GM19372 (cell line): ENCODE measurements around the gene SCRN2.

Source experiments
- ATAC-seq: cut with Tn5 transposase; IDR thresholded peaks from one replicate; pipeline ENCODE4 v1.9.1; 2021; ENCODE audit warnings: mild to moderate bottlenecking, low read depth, moderate library complexity; ENCODE audit not compliant: unreplicated experiment

SCRN2 gene

GRCh38 chr17:47847341-47848197 is 6.5 kb upstream of the SCRN2 start:
- ATAC-seq, result no peak

DNA sequence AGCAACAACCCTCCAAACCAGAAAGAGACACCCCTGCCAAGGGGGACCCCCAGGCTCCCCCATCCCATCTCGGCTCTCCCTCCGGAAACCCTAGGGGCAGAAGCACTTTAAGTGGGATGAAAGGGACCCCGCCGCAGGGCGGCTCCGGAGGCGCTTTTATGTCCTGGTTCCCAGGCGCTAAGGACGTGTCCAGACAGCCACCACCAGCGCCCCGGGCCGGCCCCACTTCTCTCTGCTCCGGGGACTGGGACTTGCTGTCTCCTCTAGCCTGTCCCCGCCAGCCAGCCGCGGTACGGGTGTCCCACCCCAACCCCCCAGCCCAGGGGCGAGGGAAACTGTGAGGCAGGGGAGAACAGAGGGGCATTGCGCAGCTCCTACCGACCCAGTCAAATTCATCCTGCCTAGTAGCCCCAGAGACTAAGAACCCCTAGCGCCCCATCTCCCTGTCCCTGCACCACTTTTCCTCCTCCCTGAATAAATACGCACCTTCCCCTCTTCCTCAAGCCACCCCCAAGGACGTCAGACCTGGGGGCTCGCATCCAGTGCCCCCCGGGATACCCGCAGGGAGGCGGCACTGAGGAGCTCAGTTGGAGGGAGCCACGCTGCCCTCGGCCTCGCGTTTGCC is 5.8 kb upstream of the SCRN2 start:
- ATAC-seq, result no peak

DNA sequence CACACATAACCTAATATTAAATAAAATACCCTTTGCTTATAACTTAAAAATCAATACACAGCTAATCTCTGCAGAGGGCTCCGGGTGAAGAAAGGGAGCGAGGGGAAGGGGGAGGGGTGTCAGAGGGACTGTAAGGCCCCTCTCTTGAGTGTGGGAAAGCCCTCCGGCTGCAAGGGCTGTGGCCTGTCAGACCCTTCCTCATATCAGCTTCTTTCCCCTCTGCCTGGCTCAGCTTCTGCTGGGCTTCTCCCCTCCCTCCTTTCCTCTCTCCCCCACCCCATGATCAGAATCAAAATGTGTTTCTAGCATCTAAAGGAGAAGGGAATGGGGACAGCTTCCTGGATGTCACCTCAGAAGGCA is 4.6 kb upstream of the SCRN2 start:
- no peak for ATAC-seq

- no peak for ATAC-seq
These were observed 4.0 kb upstream of the SCRN2 start for GRCh38 chr17:47844814-47845715.

- no peak for ATAC-seq
These were observed 3.2 kb upstream of the SCRN2 start for GRCh38 chr17:47844227-47844626.

- ATAC-seq, result no peak
These were observed 2.3 kb upstream of the SCRN2 start for GRCh38 chr17:47843391-47843730.

DNA sequence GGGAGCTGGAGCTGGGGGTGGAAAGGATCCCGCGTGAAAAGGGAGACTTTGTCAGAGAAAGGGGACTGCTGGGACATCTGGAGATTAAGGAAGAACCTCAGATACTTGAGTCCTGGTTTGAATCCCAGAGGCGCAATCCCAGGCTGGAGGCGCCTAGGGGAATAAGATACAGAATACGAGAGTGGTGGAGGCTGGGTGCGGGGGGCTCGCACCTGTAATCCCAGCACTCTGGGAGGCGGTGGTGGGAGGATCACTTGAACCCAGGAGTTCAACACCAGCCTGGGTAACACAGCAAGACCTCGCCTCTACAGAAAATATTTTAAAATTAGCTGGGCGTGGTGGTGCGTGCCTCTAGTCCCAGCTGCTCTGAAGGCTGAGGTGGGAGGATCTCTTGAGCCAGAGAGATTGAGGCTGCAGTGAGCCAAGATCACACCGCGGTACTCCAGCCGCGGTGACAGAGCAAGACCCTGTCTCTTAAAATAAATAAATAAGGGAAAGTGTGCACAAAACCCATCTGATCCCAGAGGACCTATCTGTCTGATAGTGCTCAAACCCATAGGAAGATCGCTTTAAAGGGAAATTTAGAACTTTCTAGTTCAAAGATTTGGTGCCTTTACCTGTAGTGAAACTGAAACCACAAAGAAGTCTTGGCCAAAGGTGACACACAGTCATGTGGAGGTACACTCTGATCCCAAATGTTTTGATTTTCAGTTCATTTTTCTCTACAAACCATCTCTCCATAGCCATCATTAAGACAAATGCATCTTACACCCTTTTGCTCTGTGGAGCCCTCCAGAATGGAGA is 617 bp upstream of the SCRN2 start:
- ATAC-seq, result no peak

GRCh38 chr17:47840001-47840741 is 902 bp downstream of the SCRN2 start:
- no peak for ATAC-seq

GRCh38 chr17:47839071-47839470 is 2.0 kb downstream of the SCRN2 start:
- no peak for ATAC-seq

- no peak for ATAC-seq
These were observed 2.4 kb downstream of the SCRN2 start for GRCh38 chr17:47838636-47839035.

- ATAC-seq, result no peak
These were observed 3.6 kb downstream of the SCRN2 start for GRCh38 chr17:47837401-47838039.

GRCh38 chr17:47836601-47837000 is 4.5 kb downstream of the SCRN2 start:
- ATAC-seq, result no peak

DNA sequence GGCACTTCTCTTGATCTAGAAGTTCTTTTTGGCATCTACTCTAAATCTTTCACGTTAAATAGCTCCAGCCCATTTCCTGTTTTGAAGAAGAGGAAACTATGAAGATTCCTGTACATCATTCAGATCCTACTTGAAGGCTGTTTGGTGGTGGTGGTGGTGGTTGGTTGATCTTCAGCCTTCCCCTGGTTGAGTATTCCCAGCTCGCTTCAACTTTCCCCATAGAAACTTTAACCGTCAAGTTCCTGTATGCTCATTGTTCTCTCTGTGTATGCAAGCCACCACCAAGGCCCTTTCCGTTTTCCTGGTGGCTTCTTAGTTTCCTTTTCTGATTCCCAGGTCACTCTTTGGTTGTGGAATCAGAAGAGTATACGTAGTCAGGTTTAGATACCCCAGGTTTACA is 6.3 kb downstream of the SCRN2 start:
- no peak for ATAC-seq

DNA sequence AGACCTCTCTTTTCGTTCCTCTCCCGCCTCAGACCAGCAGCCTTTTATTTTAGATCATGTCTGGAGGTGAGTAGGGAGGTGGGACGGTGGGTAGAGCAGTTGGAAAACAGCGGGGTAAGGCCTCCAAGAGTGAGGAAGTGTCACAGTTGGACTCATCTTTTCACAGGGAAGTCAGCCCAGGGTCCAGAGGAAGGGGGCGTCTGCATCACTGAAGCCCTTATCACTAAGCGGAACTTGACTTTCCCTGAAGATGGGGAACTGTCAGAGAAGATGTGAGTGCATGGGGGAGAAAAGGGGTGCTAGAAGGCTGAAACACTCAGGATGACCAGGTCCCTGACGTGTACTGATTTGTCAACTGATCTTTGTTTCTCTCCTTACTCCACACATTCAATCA is 9.1 kb downstream of the SCRN2 start:
- ATAC-seq, result no peak

GRCh38 chr17:47831003-47831933 is 9.8 kb downstream of the SCRN2 start, which contains the start of the genes LRRC46 and MRPL10:
LRRC46 (plus strand) TSS chr17:47831670; CDS start chr17:47831990, 320 bp downstream.
MRPL10 (minus strand) TSS chr17:47831541; CDS start chr17:47831511, 30 bp downstream.
- peak; percentile 85 for ATAC-seq

GRCh38 chr17:47830396-47831002 is 10.6 kb downstream of the SCRN2 start:
- ATAC-seq, result no peak

GRCh38 chr17:47829870-47830269 is 11.2 kb downstream of the SCRN2 start:
- no peak for ATAC-seq

DNA sequence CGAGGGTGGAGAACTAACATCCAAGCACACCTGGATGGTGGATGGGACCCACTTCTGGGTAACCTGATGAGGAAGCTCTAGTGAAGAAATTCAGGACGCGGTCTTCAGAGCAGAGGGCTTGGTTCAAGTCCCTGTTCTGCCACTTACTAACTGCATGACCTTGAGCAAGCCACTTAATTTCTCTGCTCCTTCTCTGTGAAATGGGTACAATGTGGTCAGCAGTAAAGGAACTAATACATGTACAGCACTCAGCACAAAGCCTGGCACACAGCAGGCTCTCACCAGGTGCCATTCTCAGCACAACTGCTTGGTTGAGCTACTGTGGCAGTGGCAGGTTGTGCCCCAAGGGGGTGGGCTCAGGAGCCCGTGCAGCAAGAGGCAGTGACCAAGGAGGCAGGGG is 17.6 kb downstream of the SCRN2 start:
- no peak for ATAC-seq
